GM23338 (cell line): ENCODE data around the gene CD2. TPM values are rescaled to one million over a fixed set of nuclear protein-coding genes. Genes with fewer than 3 reads are reported as not detected.

Experiments used
- ATAC-seq: fragments of 200-7000 bp; cut with Tn5 transposase; 3 replicates; pipeline ENCODE4 v1.9.1; 2020
- DNase-seq: peaks from one replicate; pipeline ENCODE4 v3.0.0-alpha.2; 2015; ENCODE audit warnings: low spot score
- H2AFZ ChIP-seq: fragments of 200-600 bp; sonication (generic); 2 replicates; pipeline ENCODE4 v1.8.0; 2016; ENCODE audit warnings: antibody characterized with exemption, mild to moderate bottlenecking, moderate library complexity
- H3F3A ChIP-seq: fragments of 200-600 bp; sonication (generic); replicated peaks from 2 replicates; pipeline ENCODE4 v1.8.0; 2017; ENCODE audit warnings: antibody characterized with exemption, mixed run types, low read depth
- H3K27ac ChIP-seq: fragments of 200-600 bp; sonication (generic); 2 replicates; pipeline ENCODE4 v1.6.1; 2016; ENCODE audit warnings: low read depth
- H3K27me3 ChIP-seq: fragments of 200-600 bp; sonication (generic); 2 replicates; pipeline ENCODE4 v1.8.0; 2016; ENCODE audit warnings: mild to moderate bottlenecking, mixed run types, moderate library complexity; ENCODE audit not compliant: insufficient read depth
- H3K36me3 ChIP-seq: fragments of 200-600 bp; sonication (generic); 2 replicates; pipeline ENCODE4 v1.8.0; 2016; ENCODE audit warnings: mild to moderate bottlenecking; ENCODE audit not compliant: insufficient read depth
- H3K4me1 ChIP-seq: fragments of 200-600 bp; sonication (generic); 2 replicates; pipeline ENCODE4 v1.8.0; 2016; ENCODE audit warnings: mild to moderate bottlenecking, moderate library complexity; ENCODE audit not compliant: insufficient read depth
- H3K4me2 ChIP-seq: fragments of 200-600 bp; sonication (generic); 2 replicates; pipeline ENCODE4 v1.7.1; 2017; ENCODE audit warnings: mixed run types
- H3K4me3 ChIP-seq: fragments of 200-600 bp; sonication (generic); 2 replicates; pipeline ENCODE4 v1.6.1; 2016; ENCODE audit warnings: mixed run types
- H3K79me2 ChIP-seq: fragments of 200-600 bp; sonication (generic); replicated peaks from 2 replicates; pipeline ENCODE4 v1.8.0; 2017; ENCODE audit warnings: mild to moderate bottlenecking; ENCODE audit not compliant: insufficient read depth
- H3K9me2 ChIP-seq: fragments of 200-600 bp; sonication (generic); 2 replicates; pipeline ENCODE4 v1.8.0; 2017; ENCODE audit not compliant: insufficient read depth
- H4K20me1 ChIP-seq: fragments of 200-600 bp; sonication (generic); replicated peaks from 2 replicates; pipeline ENCODE4 v1.8.0; 2017; ENCODE audit warnings: mild to moderate bottlenecking; ENCODE audit not compliant: insufficient read depth
- H3K27ac Mint-ChIP-seq: 2 replicates; pipeline ENCODE4 v1.8.0; 2020; ENCODE audit warnings: inconsistent platforms, mild to moderate bottlenecking, moderate library complexity, mixed read lengths
- H3K27me3 Mint-ChIP-seq: 3 replicates; pipeline ENCODE4 v1.8.0; 2022; ENCODE audit warnings: low read depth, mild to moderate bottlenecking, moderate library complexity, mixed read lengths, inconsistent platforms; ENCODE audit not compliant: insufficient read depth, poor library complexity
- H3K36me3 Mint-ChIP-seq: 3 replicates; pipeline ENCODE4 v1.8.0; 2021; ENCODE audit warnings: low read depth, mild to moderate bottlenecking, inconsistent platforms, moderate library complexity, mixed read lengths
- H3K4me1 Mint-ChIP-seq: 3 replicates; pipeline ENCODE4 v1.8.0; 2020; ENCODE audit warnings: mild to moderate bottlenecking, inconsistent platforms, mixed read lengths
- H3K4me3 Mint-ChIP-seq: 3 replicates; pipeline ENCODE4 v1.8.0; 2021; ENCODE audit warnings: moderate library complexity, mild to moderate bottlenecking, inconsistent platforms, mixed read lengths
- H3K9me3 Mint-ChIP-seq: 3 replicates; pipeline ENCODE4 v1.8.0; 2020; ENCODE audit warnings: moderate library complexity, mild to moderate bottlenecking, inconsistent platforms, mixed read lengths
- EZH2phosphoT487 ChIP-seq: fragments of 200-600 bp; sonication (generic); IDR thresholded peaks from one replicate; pipeline ENCODE4 v1.8.1; 2018; ENCODE audit warnings: antibody characterized with exemption; ENCODE audit not compliant: unreplicated experiment
- JUNB ChIP-seq: IDR thresholded peaks from one replicate; pipeline ENCODE4 v1.6.1; 2016; ENCODE audit warnings: antibody characterized with exemption; ENCODE audit not compliant: unreplicated experiment
- NANOG ChIP-seq: IDR thresholded peaks from 2 replicates; pipeline ENCODE4 v1.6.1; 2016; ENCODE audit warnings: antibody characterized with exemption, borderline replicate concordance
- ZNF114 ChIP-seq: fragments of 250-450 bp; sonication (Bioruptor Pico); IDR thresholded peaks from 2 replicates; pipeline ENCODE4 v1.5.0; 2020; ENCODE audit warnings: mild to moderate bottlenecking, moderate library complexity
- polyA plus RNA-seq: library from polyadenylated mRNA; unstranded; fragments of >200 nt; fragmentation: Nextera tagmentation; extraction: Ambion mirVana; gene quantifications from 2 replicates; pipeline ENCODE4 v1.2.1, GENCODE V29; 2016
- total RNA-seq: library from RNA; depleted of rRNA; stranded (reverse); fragments of >200 nt; shearing (Covaris generic); gene quantifications from 2 replicates; pipeline ENCODE4 v1.2.3, GENCODE V29; 2014
- TF ChIP-seq, protein P1 (sequence below): IDR thresholded peaks from one replicate; pipeline ENCODE4 v1.6.1; 2018; ENCODE audit warnings: antibody characterized with exemption; ENCODE audit not compliant: unreplicated experiment
- TF ChIP-seq, protein P2 (sequence below): IDR thresholded peaks from 2 replicates; pipeline ENCODE4 v1.6.1; 2016; ENCODE audit warnings: antibody characterized with exemption
- TF ChIP-seq, protein P3 (sequence below): fragments of 250-450 bp; sonication (Bioruptor Pico); IDR thresholded peaks from 2 replicates; pipeline ENCODE4 v1.5.0; 2020; ENCODE audit warnings: mild to moderate bottlenecking, moderate library complexity

Gene CD2
- total and polyA plus RNA-seq, 2 experiments from 2014 or later = not detected

DNA sequence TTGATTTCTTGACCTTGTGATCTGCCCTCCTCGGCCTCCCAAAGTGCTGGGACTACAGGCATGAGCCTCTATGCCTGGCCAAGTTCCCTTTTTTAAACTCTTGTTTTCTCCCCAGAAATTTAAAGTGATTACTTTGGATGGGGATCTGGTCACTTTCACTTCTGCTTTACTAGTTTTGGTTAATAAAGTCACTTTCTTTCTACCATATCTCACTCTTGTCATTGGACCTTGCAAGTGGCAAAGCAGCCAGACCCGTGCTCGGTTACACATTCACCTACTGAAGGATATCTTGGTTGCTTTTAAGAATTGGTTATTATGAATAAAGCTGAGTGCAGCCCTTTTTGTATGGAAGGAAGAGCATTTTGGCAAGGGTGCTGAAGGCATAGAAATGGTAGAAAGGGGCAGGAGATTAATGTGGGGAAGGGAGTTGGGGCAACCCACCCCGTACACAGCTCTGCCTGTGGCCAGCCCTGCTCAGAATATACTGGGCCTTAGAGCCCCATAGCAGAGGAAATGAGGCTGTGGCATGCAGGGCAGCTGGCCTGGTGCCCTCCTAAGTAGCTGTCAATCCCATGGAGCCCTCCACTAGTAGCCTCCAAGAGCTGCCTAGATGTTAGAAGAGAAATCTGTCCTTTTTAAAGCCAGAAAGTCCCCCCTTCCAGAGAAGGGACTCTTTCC, 40.7 kb downstream of the CD2 start:
- H3K79me2 ChIP-seq = no peaks in the 10 kb centered on the region
- H2AFZ ChIP-seq = no peak overlapping the region; the same call in 1 of the 2 replicates
- H3K4me3 Mint-ChIP-seq = no peak overlapping the region
- H3K4me3 ChIP-seq = no peak overlapping the region
- peaks cover 2% of the 10 kb centered on the region; the same call in 2 of the 3 replicates for H3K9me3 Mint-ChIP-seq
- H3K9me2 ChIP-seq = peaks cover 17% of the 10 kb centered on the region
- no peak overlapping the region for H3K4me2 ChIP-seq
- H3K27me3 ChIP-seq = no peaks in the 10 kb centered on the region
- ATAC-seq (no peak), DNase-seq (no peak)
- H3K4me1 Mint-ChIP-seq = peaks cover 12% of the 10 kb centered on the region
- no peaks in the 10 kb centered on the region for H3K36me3 Mint-ChIP-seq
- no peak for TF ChIP-seq ZNF114 (CRISPR knock-in tag)
- TF ChIP-seq EZH2phosphoT487 = no peak
- TF ChIP-seq, protein P1, sequence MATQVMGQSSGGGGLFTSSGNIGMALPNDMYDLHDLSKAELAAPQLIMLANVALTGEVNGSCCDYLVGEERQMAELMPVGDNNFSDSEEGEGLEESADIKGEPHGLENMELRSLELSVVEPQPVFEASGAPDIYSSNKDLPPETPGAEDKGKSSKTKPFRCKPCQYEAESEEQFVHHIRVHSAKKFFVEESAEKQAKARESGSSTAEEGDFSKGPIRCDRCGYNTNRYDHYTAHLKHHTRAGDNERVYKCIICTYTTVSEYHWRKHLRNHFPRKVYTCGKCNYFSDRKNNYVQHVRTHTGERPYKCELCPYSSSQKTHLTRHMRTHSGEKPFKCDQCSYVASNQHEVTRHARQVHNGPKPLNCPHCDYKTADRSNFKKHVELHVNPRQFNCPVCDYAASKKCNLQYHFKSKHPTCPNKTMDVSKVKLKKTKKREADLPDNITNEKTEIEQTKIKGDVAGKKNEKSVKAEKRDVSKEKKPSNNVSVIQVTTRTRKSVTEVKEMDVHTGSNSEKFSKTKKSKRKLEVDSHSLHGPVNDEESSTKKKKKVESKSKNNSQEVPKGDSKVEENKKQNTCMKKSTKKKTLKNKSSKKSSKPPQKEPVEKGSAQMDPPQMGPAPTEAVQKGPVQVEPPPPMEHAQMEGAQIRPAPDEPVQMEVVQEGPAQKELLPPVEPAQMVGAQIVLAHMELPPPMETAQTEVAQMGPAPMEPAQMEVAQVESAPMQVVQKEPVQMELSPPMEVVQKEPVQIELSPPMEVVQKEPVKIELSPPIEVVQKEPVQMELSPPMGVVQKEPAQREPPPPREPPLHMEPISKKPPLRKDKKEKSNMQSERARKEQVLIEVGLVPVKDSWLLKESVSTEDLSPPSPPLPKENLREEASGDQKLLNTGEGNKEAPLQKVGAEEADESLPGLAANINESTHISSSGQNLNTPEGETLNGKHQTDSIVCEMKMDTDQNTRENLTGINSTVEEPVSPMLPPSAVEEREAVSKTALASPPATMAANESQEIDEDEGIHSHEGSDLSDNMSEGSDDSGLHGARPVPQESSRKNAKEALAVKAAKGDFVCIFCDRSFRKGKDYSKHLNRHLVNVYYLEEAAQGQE = no peak
- TF ChIP-seq JUNB = no peak
- TF ChIP-seq, protein P2, sequence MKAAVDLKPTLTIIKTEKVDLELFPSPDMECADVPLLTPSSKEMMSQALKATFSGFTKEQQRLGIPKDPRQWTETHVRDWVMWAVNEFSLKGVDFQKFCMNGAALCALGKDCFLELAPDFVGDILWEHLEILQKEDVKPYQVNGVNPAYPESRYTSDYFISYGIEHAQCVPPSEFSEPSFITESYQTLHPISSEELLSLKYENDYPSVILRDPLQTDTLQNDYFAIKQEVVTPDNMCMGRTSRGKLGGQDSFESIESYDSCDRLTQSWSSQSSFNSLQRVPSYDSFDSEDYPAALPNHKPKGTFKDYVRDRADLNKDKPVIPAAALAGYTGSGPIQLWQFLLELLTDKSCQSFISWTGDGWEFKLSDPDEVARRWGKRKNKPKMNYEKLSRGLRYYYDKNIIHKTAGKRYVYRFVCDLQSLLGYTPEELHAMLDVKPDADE = no peak
- TF ChIP-seq, protein P3, sequence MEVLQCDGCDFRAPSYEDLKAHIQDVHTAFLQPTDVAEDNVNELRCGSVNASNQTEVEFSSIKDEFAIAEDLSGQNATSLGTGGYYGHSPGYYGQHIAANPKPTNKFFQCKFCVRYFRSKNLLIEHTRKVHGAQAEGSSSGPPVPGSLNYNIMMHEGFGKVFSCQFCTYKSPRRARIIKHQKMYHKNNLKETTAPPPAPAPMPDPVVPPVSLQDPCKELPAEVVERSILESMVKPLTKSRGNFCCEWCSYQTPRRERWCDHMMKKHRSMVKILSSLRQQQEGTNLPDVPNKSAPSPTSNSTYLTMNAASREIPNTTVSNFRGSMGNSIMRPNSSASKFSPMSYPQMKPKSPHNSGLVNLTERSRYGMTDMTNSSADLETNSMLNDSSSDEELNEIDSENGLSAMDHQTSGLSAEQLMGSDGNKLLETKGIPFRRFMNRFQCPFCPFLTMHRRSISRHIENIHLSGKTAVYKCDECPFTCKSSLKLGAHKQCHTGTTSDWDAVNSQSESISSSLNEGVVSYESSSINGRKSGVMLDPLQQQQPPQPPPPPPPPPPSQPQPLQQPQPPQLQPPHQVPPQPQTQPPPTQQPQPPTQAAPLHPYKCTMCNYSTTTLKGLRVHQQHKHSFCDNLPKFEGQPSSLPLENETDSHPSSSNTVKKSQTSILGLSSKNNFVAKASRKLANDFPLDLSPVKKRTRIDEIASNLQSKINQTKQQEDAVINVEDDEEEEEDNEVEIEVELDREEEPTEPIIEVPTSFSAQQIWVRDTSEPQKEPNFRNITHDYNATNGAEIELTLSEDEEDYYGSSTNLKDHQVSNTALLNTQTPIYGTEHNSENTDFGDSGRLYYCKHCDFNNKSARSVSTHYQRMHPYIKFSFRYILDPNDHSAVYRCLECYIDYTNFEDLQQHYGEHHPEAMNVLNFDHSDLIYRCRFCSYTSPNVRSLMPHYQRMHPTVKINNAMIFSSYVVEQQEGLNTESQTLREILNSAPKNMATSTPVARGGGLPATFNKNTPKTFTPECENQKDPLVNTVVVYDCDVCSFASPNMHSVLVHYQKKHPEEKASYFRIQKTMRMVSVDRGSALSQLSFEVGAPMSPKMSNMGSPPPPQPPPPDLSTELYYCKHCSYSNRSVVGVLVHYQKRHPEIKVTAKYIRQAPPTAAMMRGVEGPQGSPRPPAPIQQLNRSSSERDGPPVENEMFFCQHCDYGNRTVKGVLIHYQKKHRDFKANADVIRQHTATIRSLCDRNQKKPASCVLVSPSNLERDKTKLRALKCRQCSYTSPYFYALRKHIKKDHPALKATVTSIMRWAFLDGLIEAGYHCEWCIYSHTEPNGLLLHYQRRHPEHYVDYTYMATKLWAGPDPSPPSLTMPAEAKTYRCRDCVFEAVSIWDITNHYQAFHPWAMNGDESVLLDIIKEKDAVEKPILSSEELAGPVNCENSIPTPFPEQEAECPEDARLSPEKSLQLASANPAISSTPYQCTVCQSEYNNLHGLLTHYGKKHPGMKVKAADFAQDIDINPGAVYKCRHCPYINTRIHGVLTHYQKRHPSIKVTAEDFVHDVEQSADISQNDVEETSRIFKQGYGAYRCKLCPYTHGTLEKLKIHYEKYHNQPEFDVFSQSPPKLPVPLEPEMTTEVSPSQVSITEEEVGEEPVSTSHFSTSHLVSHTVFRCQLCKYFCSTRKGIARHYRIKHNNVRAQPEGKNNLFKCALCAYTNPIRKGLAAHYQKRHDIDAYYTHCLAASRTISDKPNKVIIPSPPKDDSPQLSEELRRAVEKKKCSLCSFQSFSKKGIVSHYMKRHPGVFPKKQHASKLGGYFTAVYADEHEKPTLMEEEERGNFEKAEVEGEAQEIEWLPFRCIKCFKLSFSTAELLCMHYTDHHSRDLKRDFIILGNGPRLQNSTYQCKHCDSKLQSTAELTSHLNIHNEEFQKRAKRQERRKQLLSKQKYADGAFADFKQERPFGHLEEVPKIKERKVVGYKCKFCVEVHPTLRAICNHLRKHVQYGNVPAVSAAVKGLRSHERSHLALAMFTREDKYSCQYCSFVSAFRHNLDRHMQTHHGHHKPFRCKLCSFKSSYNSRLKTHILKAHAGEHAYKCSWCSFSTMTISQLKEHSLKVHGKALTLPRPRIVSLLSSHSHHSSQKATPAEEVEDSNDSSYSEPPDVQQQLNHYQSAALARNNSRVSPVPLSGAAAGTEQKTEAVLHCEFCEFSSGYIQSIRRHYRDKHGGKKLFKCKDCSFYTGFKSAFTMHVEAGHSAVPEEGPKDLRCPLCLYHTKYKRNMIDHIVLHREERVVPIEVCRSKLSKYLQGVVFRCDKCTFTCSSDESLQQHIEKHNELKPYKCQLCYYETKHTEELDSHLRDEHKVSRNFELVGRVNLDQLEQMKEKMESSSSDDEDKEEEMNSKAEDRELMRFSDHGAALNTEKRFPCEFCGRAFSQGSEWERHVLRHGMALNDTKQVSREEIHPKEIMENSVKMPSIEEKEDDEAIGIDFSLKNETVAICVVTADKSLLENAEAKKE = no peak
- TF ChIP-seq NANOG = no peak
- 0 out of 2 replicates have a peak, but pooled peaks cover 4% of the 10 kb centered on the region for H3K36me3 ChIP-seq
- H3K27ac Mint-ChIP-seq = no peak overlapping the region
- H3F3A ChIP-seq = no peaks in the 10 kb centered on the region
- H3K4me1 ChIP-seq = peaks cover 8% of the 10 kb centered on the region; the same call in 1 of the 2 replicates
- H3K27ac ChIP-seq = no peak overlapping the region
- H3K27me3 Mint-ChIP-seq = peaks cover 2% of the 10 kb centered on the region
- no peaks in the 10 kb centered on the region for H4K20me1 ChIP-seq
